H1 (cell line): ENCODE measurements around the gene SH3YL1. TPM values are rescaled to one million over a fixed set of nuclear protein-coding genes. Genes with fewer than 3 reads are reported as not detected.

Experiments
- CTCF ChIA-PET: fragments of 300-600 bp; sonication (Branson Sonifier 250); formaldehyde crosslinking; loops from one replicate; lab custom pipeline; 2021; ENCODE audit not compliant: partially characterized antibody; lab: Charles Lee
- POLR2A ChIA-PET: fragments of 300-600 bp; sonication (Branson Sonifier 250); formaldehyde crosslinking; loops from one replicate; lab custom pipeline; 2021; ENCODE audit warnings: inconsistent platforms; ENCODE audit not compliant: partially characterized antibody; lab: Charles Lee
- DNase-seq, 2 experiments: peaks; one replicate each; pipeline versions ENCODE4 v3.0.0 to v3.0.0-alpha.2; 2010 to 2022; ENCODE audit warnings: low spot score in 2 of 2, low read depth in 1 of 2, mixed read lengths in 1 of 2
- FAIRE-seq: peaks from 2 replicates; lab custom pipeline; 2011; peaks lifted over from hg19 to GRCh38; lab: Jason Lieb, UNC
- H2AFZ ChIP-seq: 2 replicates; pipeline ENCODE4 v1.8.1; 2012; ENCODE audit warnings: low read length, inconsistent platforms
- H2AK5ac ChIP-seq: 2 replicates; pipeline ENCODE4 v1.6.1; 2013; ENCODE audit warnings: low read depth, low read length
- H2BK120ac ChIP-seq: replicated peaks from 2 replicates; pipeline ENCODE3; 2013; ENCODE audit warnings: low read depth, low read length, inconsistent platforms
- H2BK12ac ChIP-seq: 2 replicates; pipeline ENCODE4 v1.6.1; 2013; ENCODE audit warnings: low read depth, low read length
- H2BK15ac ChIP-seq: 2 replicates; pipeline ENCODE4 v1.6.1; 2013; ENCODE audit warnings: low read length
- H2BK20ac ChIP-seq: 2 replicates; pipeline ENCODE4 v1.6.1; 2013; ENCODE audit warnings: low read length
- H2BK5ac ChIP-seq: 2 replicates; pipeline ENCODE4 v1.6.1; 2013; ENCODE audit warnings: low read depth, low read length
- H3K14ac ChIP-seq: 2 replicates; pipeline ENCODE4 v1.6.1; 2013; ENCODE audit warnings: inconsistent platforms; ENCODE audit not compliant: insufficient read length
- H3K18ac ChIP-seq: 2 replicates; pipeline ENCODE4 v1.6.1; 2013; ENCODE audit warnings: low read length; ENCODE audit errors: extremely low read depth
- H3K23ac ChIP-seq: 2 replicates; pipeline ENCODE4 v1.6.1; 2013; ENCODE audit warnings: inconsistent platforms; ENCODE audit not compliant: insufficient read length
- H3K23me2 ChIP-seq: 2 replicates; pipeline ENCODE4 v1.6.1; 2013; ENCODE audit warnings: low read depth, low read length
- H3K27ac ChIP-seq: 2 replicates; pipeline ENCODE4 v1.6.1; 2011; ENCODE audit warnings: low read depth, low read length, inconsistent platforms
- H3K27me3 ChIP-seq, 4 experiments: replicated peaks in 1 of 4; 1 replicate in 1 of 4; 2 replicates in 3 of 4; pipeline versions ENCODE4 v1.6.1 to v1.8.1; 2011 to 2013; ENCODE audit warnings: low read length in 3 of 4, mild to moderate bottlenecking in 3 of 4, inconsistent platforms in 2 of 4, mixed read lengths in 2 of 4, moderate library complexity in 1 of 4; ENCODE audit not compliant: control insufficient read depth in 3 of 4, insufficient read depth in 3 of 4; ENCODE audit errors: extremely low read depth in 1 of 4
- H3K36me3 ChIP-seq, 4 experiments: 2 replicates each; pipeline versions ENCODE4 v1.6.1 to v1.8.1; 2011 to 2013; ENCODE audit warnings: mild to moderate bottlenecking in 4 of 4, low read length in 3 of 4, moderate library complexity in 2 of 4, control low read depth in 1 of 4, inconsistent platforms in 1 of 4; ENCODE audit not compliant: insufficient read depth in 4 of 4, control insufficient read depth in 2 of 4
- H3K4ac ChIP-seq: replicated peaks from 2 replicates; pipeline ENCODE3; 2013; ENCODE audit warnings: low read length, low read depth, mixed read lengths, inconsistent platforms; ENCODE audit not compliant: insufficient read length
- H3K4me1 ChIP-seq, 4 experiments: replicated peaks in 1 of 4; 1 replicate in 1 of 4; 2 replicates in 3 of 4; pipeline versions ENCODE4 v1.6.1 to v1.8.1; 2011 to 2013; ENCODE audit warnings: low read length in 3 of 4, inconsistent platforms in 2 of 4, mixed read lengths in 1 of 4; ENCODE audit not compliant: insufficient read depth in 4 of 4, control insufficient read depth in 3 of 4
- H3K4me2 ChIP-seq, 2 experiments: 2 replicates each; pipeline versions ENCODE4 v1.6.1 to v1.8.1; 2011 to 2013; ENCODE audit warnings: low read depth in 2 of 2, low read length in 2 of 2, control low read depth in 1 of 2, inconsistent platforms in 1 of 2, mild to moderate bottlenecking in 1 of 2; ENCODE audit not compliant: insufficient read depth in 1 of 2
- H3K4me3 ChIP-seq, 4 experiments: fragments of 200-600, 300-600 bp in 1 of 4; sonication (generic), shearing (Covaris generic), sonication (Bioruptor Twin) in 1 of 4; 2 replicates each; pipeline versions ENCODE4 v1.5.1 to v1.8.1; 2011 to 2016; ENCODE audit warnings: low read length in 4 of 4, low read depth in 3 of 4, control low read depth in 2 of 4, inconsistent platforms in 2 of 4, mild to moderate bottlenecking in 2 of 4, mixed read lengths in 1 of 4, moderate library complexity in 1 of 4; ENCODE audit not compliant: insufficient read depth in 2 of 4; ENCODE audit errors: extremely low read depth in 1 of 4
- H3K56ac ChIP-seq: replicated peaks from 2 replicates; pipeline ENCODE3; 2013; ENCODE audit warnings: low read depth, mild to moderate bottlenecking, mixed read lengths, low read length, inconsistent platforms; ENCODE audit not compliant: insufficient read length
- H3K79me1 ChIP-seq: 2 replicates; pipeline ENCODE4 v1.6.1; 2013; ENCODE audit warnings: low read depth, low read length, control low read depth
- H3K79me2 ChIP-seq, 2 experiments: 2 replicates each; pipeline versions ENCODE4 v1.6.1 to v1.8.1; 2012 to 2013; ENCODE audit warnings: low read length in 2 of 2, mild to moderate bottlenecking in 2 of 2, inconsistent platforms in 1 of 2; ENCODE audit not compliant: insufficient read depth in 2 of 2, control insufficient read depth in 1 of 2
- H3K9ac ChIP-seq, 4 experiments: replicated peaks in 1 of 4; 1 replicate in 1 of 4; 2 replicates in 3 of 4; pipeline versions ENCODE4 v1.6.1 to v1.8.1; 2011 to 2013; ENCODE audit warnings: low read depth in 3 of 4, low read length in 3 of 4, control low read depth in 2 of 4, mild to moderate bottlenecking in 2 of 4, moderate library complexity in 2 of 4, inconsistent platforms in 1 of 4; ENCODE audit errors: extremely low read depth in 1 of 4
- H3K9me3 ChIP-seq, 2 experiments: 2 replicates each; pipeline versions ENCODE4 v1.6.1 to v1.8.1; 2012 to 2013; ENCODE audit warnings: mild to moderate bottlenecking in 2 of 2, moderate library complexity in 2 of 2, control low read depth in 1 of 2, inconsistent platforms in 1 of 2, low read depth in 1 of 2, low read length in 1 of 2, mixed read lengths in 1 of 2; ENCODE audit not compliant: insufficient read depth in 2 of 2
- H4K20me1 ChIP-seq, 2 experiments: replicated peaks in 1 of 2; 2 replicates each; pipeline versions ENCODE3 to v1.8.1; 2011 to 2013; ENCODE audit warnings: inconsistent platforms in 2 of 2, low read length in 2 of 2, mild to moderate bottlenecking in 1 of 2; ENCODE audit not compliant: insufficient read depth in 2 of 2, control insufficient read depth in 1 of 2
- H4K5ac ChIP-seq: 2 replicates; pipeline ENCODE4 v1.6.1; 2013; ENCODE audit warnings: low read length, low read depth, mixed read lengths, inconsistent platforms; ENCODE audit not compliant: insufficient read length
- H4K8ac ChIP-seq: 2 replicates; pipeline ENCODE4 v1.8.0; 2013; ENCODE audit warnings: mild to moderate bottlenecking, moderate library complexity, low read length, inconsistent platforms; ENCODE audit not compliant: insufficient read depth; ENCODE audit errors: extremely low read depth
- H4K91ac ChIP-seq: replicated peaks from 2 replicates; pipeline ENCODE3; 2013; ENCODE audit warnings: low read length, mixed read lengths, inconsistent platforms; ENCODE audit not compliant: insufficient read length
- BACH1 ChIP-seq: IDR thresholded peaks from 2 replicates; pipeline ENCODE4 v1.6.1; 2012; ENCODE audit warnings: low read length, improper control_type of control experiment
- BCL11A ChIP-seq, 2 experiments: IDR thresholded peaks; one replicate each; pipeline ENCODE4 v1.6.1; 2011; ENCODE audit warnings: low read depth in 2 of 2, low read length in 2 of 2, mild to moderate bottlenecking in 2 of 2
- EZH2 ChIP-seq: fragments of 200-600 bp; sonication (generic); IDR thresholded peaks from 2 replicates; pipeline ENCODE4 v1.7.1; 2012; ENCODE audit warnings: low read depth, mild to moderate bottlenecking, moderate library complexity, low read length, inconsistent platforms; ENCODE audit not compliant: severe bottlenecking
- HDAC6 ChIP-seq: IDR thresholded peaks from one replicate; pipeline ENCODE4 v1.7.1; 2012; ENCODE audit warnings: low read depth, mild to moderate bottlenecking, inconsistent platforms, low read length, moderate library complexity
- MAFK ChIP-seq: IDR thresholded peaks from 2 replicates; pipeline ENCODE4 v1.6.1; 2012; ENCODE audit warnings: low read depth, mild to moderate bottlenecking, improper control_type of control experiment, low read length
- NANOG ChIP-seq: IDR thresholded peaks from 2 replicates; pipeline ENCODE4 v1.6.1; 2011; ENCODE audit warnings: low read length, low read depth, mild to moderate bottlenecking, inconsistent platforms; ENCODE audit not compliant: insufficient read depth, poor library complexity, severe bottlenecking
- POLR2AphosphoS5 ChIP-seq: IDR thresholded peaks from 2 replicates; pipeline ENCODE4 v1.6.1; 2011; ENCODE audit warnings: low read depth, low read length
- RBBP5 ChIP-seq: IDR thresholded peaks from 2 replicates; pipeline ENCODE4 v1.7.1; 2012; ENCODE audit warnings: low read depth, mild to moderate bottlenecking, inconsistent platforms, low read length, moderate library complexity, borderline replicate concordance
- WGBS, 2 experiments: shearing (Covaris generic) in 1 of 2; methylation state at CpG; one replicate each; pipeline versions ENCODE4 v1.1.6 to v1.1.7; 2013 to 2015; ENCODE audit warnings: low lambda C conversion rate in 2 of 2, mixed read lengths in 2 of 2, inconsistent platforms in 1 of 2, low coverage in 1 of 2, missing lambda C conversion rate in 1 of 2; ENCODE audit not compliant: insufficient replicate concordance in 2 of 2, insufficient coverage in 1 of 2, insufficient read length in 1 of 2; ENCODE audit errors: extremely low coverage in 1 of 2, missing lambda C conversion rate in 1 of 2; 5-methylcytosine and 5-hydroxymethylcytosine counted together
- polyA plus RNA-seq, 7 experiments: library from polyadenylated mRNA; depleted of rRNA in 3 of 7; stranded (reverse) in 5 of 7; unstranded in 2 of 7; fragments of >200 nt in 5 of 7; fragments of 200-250 nt in 2 of 7; gene quantifications; 1 replicate in 5 of 7; 2 replicates in 1 of 7; 4 replicates in 1 of 7; pipeline versions ENCODE4 v1.2.1 to v1.2.3, GENCODE V29; 2011 to 2013; ENCODE audit warnings: missing spikeins in 2 of 7, mixed read lengths in 2 of 7
- total RNA-seq: library from RNA; stranded (reverse); fragmentation: NEBNext Ultra II Directional; extraction: Animal tissue kit (Norgen Biotek cat#: 25700); gene quantifications from 2 replicates; pipeline ENCODE4 v1.2.1, GENCODE V29; 2021
- TF ChIP-seq, protein P1 (sequence below): IDR thresholded peaks from 2 replicates; pipeline ENCODE4 v1.6.1; 2012; ENCODE audit warnings: low read length, inconsistent platforms
- TF ChIP-seq, protein P2 (sequence below): IDR thresholded peaks from 2 replicates; pipeline ENCODE4 v1.6.1; 2011; ENCODE audit warnings: low read depth, mild to moderate bottlenecking, low read length; ENCODE audit not compliant: insufficient read depth

Gene SH3YL1
- total and polyA plus RNA-seq, 2 of the 8 experiments (the other 6 are each of a cell fraction or from before 2014, with no cell fraction given) = 13.6 to 37.2 TPM

DNA sequence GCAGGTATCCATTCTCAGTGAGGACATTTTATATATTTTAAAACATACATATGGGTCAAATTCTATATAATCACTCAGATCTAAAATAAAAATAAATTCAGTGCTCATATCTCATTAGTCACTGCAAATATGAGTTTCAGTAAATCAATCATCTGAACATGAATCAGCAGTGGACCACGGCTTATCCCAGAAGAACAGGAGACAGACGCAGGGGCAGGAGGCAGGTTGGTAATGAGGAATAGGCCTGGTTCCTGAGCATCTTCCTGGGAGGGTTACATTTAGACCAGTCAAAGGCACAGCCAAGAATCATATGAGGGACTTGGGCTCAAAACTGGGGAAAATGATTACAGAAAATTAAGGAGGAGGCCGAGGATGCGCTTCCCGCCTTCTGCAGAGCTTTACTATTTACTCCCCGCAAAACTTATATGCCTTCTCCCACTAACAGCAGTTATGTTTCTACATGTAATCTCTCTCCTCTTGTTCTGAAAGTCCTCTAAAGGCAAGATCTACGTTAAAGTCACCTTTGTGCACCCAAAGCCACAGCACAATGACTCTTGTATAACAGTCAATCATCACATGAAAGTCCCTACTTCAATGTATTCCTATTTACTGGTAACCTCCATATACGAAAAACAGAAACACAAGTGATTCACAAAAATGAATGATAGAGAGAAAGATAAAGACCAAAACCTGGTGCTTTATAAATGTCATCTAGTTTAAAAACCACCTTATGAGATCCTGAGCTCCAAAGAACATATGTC, 35.1 kb downstream of the SH3YL1 start:
- H3K79me2 ChIP-seq = no peaks in the 10 kb centered on the region
- H4K91ac ChIP-seq = no peak overlapping the region
- H3K56ac ChIP-seq = no peak overlapping the region
- H4K20me1 ChIP-seq = no peaks in the 10 kb centered on the region
- FAIRE-seq = no peak
- no peak overlapping the region for H3K4me2 ChIP-seq
- H2BK20ac ChIP-seq = no peak overlapping the region
- H2BK120ac ChIP-seq = no peak overlapping the region
- H3K4me3 ChIP-seq = no peak overlapping the region
- POLR2A ChIA-PET = no interaction called here
- H3K4ac ChIP-seq = no peak overlapping the region
- no peak for DNase-seq
- H3K23ac ChIP-seq = no peak overlapping the region
- H2BK12ac ChIP-seq = no peak overlapping the region
- no peaks in the 10 kb centered on the region; the same call in 1 of the 2 replicates for H3K23me2 ChIP-seq
- no peak overlapping the region for H3K27ac ChIP-seq
- no peak overlapping the region for H2BK15ac ChIP-seq
- H2BK5ac ChIP-seq = no peak overlapping the region
- H3K14ac ChIP-seq = no peak overlapping the region
- no peaks in the 10 kb centered on the region for H3K79me1 ChIP-seq
- H2AK5ac ChIP-seq = no peak overlapping the region
- 92% methylated on average over 8 of the region's 8 CpGs; no CpG with 5 or more reads in 1 of the 2 experiments for WGBS, 2 experiments
- peaks cover 0 to 2% (median 0%) of the 10 kb centered on the region in 4 experiments for H3K4me1 ChIP-seq
- H4K5ac ChIP-seq = no peak overlapping the region
- H3K27me3 ChIP-seq = peaks cover 0 to 1% (median 0%) of the 10 kb centered on the region in 4 experiments; a peak in 1 of 7 replicates
- no peak overlapping the region for H3K9ac ChIP-seq
- CTCF ChIA-PET = interaction anchor here (0.7 to 1.4 kb wide), 3 partner anchors 9 to 213 kb away, joined by 3 read pairs; no protein-coding TSS in a partner anchor
- no peak overlapping the region for H3K18ac ChIP-seq
- no peaks in the 10 kb centered on the region for H3K9me3 ChIP-seq
- H2AFZ ChIP-seq = no peak overlapping the region
- peaks cover 0 to 3% (median 1%) of the 10 kb centered on the region in 4 experiments; a peak in 7 of 8 replicates for H3K36me3 ChIP-seq
- H4K8ac ChIP-seq = no peak overlapping the region
- TF ChIP-seq NANOG = no peak
- TF ChIP-seq RBBP5 = no peak
- no peak for TF ChIP-seq BCL11A (IDR thresholded peaks at IDR 0.05; ENCODE audit: low read depth in 2 of 2, low read length in 2 of 2)
- TF ChIP-seq POLR2AphosphoS5 = no peak
- TF ChIP-seq, protein P1, sequence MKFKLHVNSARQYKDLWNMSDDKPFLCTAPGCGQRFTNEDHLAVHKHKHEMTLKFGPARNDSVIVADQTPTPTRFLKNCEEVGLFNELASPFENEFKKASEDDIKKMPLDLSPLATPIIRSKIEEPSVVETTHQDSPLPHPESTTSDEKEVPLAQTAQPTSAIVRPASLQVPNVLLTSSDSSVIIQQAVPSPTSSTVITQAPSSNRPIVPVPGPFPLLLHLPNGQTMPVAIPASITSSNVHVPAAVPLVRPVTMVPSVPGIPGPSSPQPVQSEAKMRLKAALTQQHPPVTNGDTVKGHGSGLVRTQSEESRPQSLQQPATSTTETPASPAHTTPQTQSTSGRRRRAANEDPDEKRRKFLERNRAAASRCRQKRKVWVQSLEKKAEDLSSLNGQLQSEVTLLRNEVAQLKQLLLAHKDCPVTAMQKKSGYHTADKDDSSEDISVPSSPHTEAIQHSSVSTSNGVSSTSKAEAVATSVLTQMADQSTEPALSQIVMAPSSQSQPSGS = no peak
- TF ChIP-seq, protein P2, sequence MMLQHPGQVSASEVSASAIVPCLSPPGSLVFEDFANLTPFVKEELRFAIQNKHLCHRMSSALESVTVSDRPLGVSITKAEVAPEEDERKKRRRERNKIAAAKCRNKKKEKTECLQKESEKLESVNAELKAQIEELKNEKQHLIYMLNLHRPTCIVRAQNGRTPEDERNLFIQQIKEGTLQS = no peak
- no peak for TF ChIP-seq BACH1
- no peak for TF ChIP-seq EZH2
- TF ChIP-seq HDAC6 = no peak
- TF ChIP-seq MAFK = no peak
